Brain microvascular endothelial cell (primary cell): ENCODE measurements around the gene TBC1D10B.

Source experiments
- DNase-seq: peaks from one replicate; pipeline ENCODE4 v3.0.0-alpha.2; 2020
- H3K27ac ChIP-seq: fragments of 250-450 bp; sonication (Bioruptor Pico); 2 replicates; pipeline ENCODE4 v1.5.1; 2020; ENCODE audit warnings: mild to moderate bottlenecking, moderate library complexity
- H3K27me3 ChIP-seq: fragments of 250-450 bp; sonication (Bioruptor Pico); replicated peaks from 2 replicates; pipeline ENCODE4 v1.5.1; 2020; ENCODE audit warnings: mild to moderate bottlenecking
- H3K36me3 ChIP-seq: fragments of 250-450 bp; sonication (Bioruptor Pico); replicated peaks from 2 replicates; pipeline ENCODE4 v1.5.1; 2020; ENCODE audit warnings: mild to moderate bottlenecking
- H3K4me3 ChIP-seq: 2 replicates; pipeline ENCODE4 v1.5.1; 2011; ENCODE audit warnings: low read depth, mild to moderate bottlenecking, control low read depth, low read length, moderate library complexity
- CTCF ChIP-seq: IDR thresholded peaks from 2 replicates; pipeline ENCODE4 v1.5.1; 2011; ENCODE audit warnings: low read depth, mild to moderate bottlenecking, moderate library complexity, low read length, control low read depth, inconsistent platforms; ENCODE audit errors: missing control alignments
- in situ Hi-C: cut with HindIII; loops from 2 replicates; pipeline ENCODE4 v1.10.0; 2017; ENCODE audit warnings: low sequenced_read_pairs, low pct_ligation_motif_present

TBC1D10B gene

GRCh38 chr16:30414159-30414558 lies 43.9 kb upstream of the TBC1D10B start:
- in situ Hi-C loops: no loop called here
- no peak for TF ChIP-seq CTCF
- H3K4me3 ChIP-seq: no peak overlapping the region
- H3K36me3 ChIP-seq: peaks cover 9% of the 10 kb centered on the region
- no peak overlapping the region for H3K27ac ChIP-seq
- H3K27me3 ChIP-seq: no peaks in the 10 kb centered on the region
- DNase-seq: no peak

- H3K27ac ChIP-seq: no peak overlapping the region
- TF ChIP-seq CTCF: no peak
- in situ Hi-C loops: no loop called here
- no peak overlapping the region for H3K4me3 ChIP-seq
- no peak for DNase-seq
- H3K27me3 ChIP-seq: no peaks in the 10 kb centered on the region
- peaks cover 9% of the 10 kb centered on the region for H3K36me3 ChIP-seq
Observed at GRCh38 chr16:30413112-30413806, 43.0 kb upstream of the TBC1D10B start.

GRCh38 chr16:30409125-30410060 lies 39.1 kb upstream of the TBC1D10B start:
- peak; percentile 99 for TF ChIP-seq CTCF
- Histone ChIP-seq H3K4me3 (peak overlapping the region; percentile 15), H3K36me3 (peaks cover 9% of the 10 kb centered on the region), H3K27ac (no peak overlapping the region), H3K27me3 (no peaks in the 10 kb centered on the region)
- peak; percentile 86 for DNase-seq
- in situ Hi-C loops: no loop called here

GRCh38 chr16:30407804-30408534 lies 37.7 kb upstream of the TBC1D10B start:
- in situ Hi-C loops: no loop called here
- no peak for TF ChIP-seq CTCF

GRCh38 chr16:30407102-30407803 lies 37.0 kb upstream of the TBC1D10B start, which contains the start of gene ZNF771:
Gene ZNF771, plus strand, starts transcription at chr16:30407606. Its CDS starts 448 bp downstream, at chr16:30408054.
- DNase-seq: peak; percentile 74
- TF ChIP-seq CTCF: no peak
- in situ Hi-C loops: no loop called here
- H3K27me3 ChIP-seq: no peaks in the 10 kb centered on the region
- peak within 1 kb of the TSS; percentile 57 for H3K27ac ChIP-seq
- H3K4me3 ChIP-seq: peak within 1 kb of the TSS; percentile 71
- peaks cover 5% of the 10 kb centered on the region for H3K36me3 ChIP-seq

More at GRCh38 chr16:30407804-30408534, 37.7 kb upstream of the TBC1D10B start:
- peaks cover 6% of the 10 kb centered on the region for H3K36me3 ChIP-seq
- no peaks in the 10 kb centered on the region for H3K27me3 ChIP-seq
- H3K4me3 ChIP-seq: peak overlapping the region; percentile 71
- peak overlapping the region; percentile 57 for H3K27ac ChIP-seq
- DNase-seq: no peak
